ENCODE results near the gene TSTD1. TPM values are rescaled to one million over a fixed set of nuclear protein-coding genes. Genes with fewer than 3 reads are reported as not detected.

Gene TSTD1
- total RNA-seq, 1 experiment from 2014 or later: 20.1 TPM

DNA sequence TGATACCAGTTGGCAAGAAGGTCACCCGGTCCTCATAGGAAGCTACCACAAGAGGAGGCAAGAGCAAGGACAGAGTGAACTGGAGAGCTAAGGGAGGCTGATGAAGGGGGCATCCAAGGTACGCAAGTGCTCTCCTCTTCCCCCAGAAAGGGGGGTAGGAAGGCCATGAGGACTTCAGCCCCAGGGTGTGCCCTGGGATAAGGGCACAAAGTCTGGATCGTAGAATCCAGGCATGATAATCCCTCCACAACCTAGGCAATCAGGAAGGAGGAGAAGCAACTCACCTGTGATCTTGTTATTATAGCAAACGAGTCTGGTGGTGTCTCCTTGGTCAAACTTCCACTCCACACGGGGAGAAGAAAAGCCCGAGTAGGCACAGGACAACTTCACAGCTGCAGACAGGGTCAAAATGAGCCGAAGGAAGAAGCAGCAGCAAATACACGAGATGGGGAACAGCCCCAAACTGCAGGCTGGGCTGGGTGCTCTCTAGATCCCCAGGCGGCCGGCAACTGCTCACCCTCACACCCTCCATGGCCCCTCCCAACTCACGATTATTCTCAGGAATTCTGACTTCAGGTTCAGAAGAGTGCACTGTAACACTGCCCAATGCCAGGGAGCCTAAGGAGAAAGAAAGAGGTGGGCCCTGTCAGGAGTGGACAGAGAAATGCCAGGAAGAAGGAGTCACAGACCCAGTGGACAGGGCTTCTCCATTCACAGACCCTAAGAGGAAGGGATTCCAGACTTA lies 37.9 kb downstream of the TSTD1 start:
- no peaks in the 10 kb centered on the region; the same call in 1 of the 2 replicates for H3K36me3 ChIP-seq (ENCODE audit: control insufficient read depth, insufficient read depth, low read length)
- in situ Hi-C loops (cut with HindIII; ENCODE audit: low pct_unique_long_range_greater_than_20kb, low sequenced_read_pairs): no loop called here
- no peak overlapping the region for H3K27ac ChIP-seq (ENCODE audit: low read length)
- H3K9me3 ChIP-seq (ENCODE audit: control insufficient read depth, insufficient read depth, low read depth, low read length): no peaks in the 10 kb centered on the region
- POLR2A ChIA-PET: interaction anchor here (0.5 kb wide), 1 partner anchor 339 kb away, joined by 3 read pairs; no protein-coding TSS in a partner anchor
- intact Hi-C loops (cut with micrococcal nuclease; ENCODE audit: unreplicated experiment): no loop called here
- H3K27me3 ChIP-seq (ENCODE audit: control insufficient read depth, insufficient read depth, low read length): no peaks in the 10 kb centered on the region
- DNase-seq (ENCODE audit: low read depth, low spot score) (no peak), ATAC-seq (no peak)
- CTCF ChIA-PET: no interaction called here
- H3K4me3 ChIP-seq (ENCODE audit: low read depth in 2 of 2, low read length in 2 of 2): no peak overlapping the region
- H3K4me1 ChIP-seq (ENCODE audit: control insufficient read depth, insufficient read depth, low read length): no peaks in the 10 kb centered on the region
- no TSS peak for BruUV-seq (replicated peaks)
- no peak for TF ChIP-seq SIN3A (IDR thresholded peaks at IDR 0.05; ENCODE audit: borderline replicate concordance, insufficient read depth, low read depth, low read length)
- TF ChIP-seq POLR2AphosphoS5 (IDR thresholded peaks at IDR 0.05; ENCODE audit: low read depth, low read length): no peak
- TF ChIP-seq TCF7L2 (IDR thresholded peaks at IDR 0.05; ENCODE audit: low read depth, low read length): no peak
- TF ChIP-seq, protein P1, sequence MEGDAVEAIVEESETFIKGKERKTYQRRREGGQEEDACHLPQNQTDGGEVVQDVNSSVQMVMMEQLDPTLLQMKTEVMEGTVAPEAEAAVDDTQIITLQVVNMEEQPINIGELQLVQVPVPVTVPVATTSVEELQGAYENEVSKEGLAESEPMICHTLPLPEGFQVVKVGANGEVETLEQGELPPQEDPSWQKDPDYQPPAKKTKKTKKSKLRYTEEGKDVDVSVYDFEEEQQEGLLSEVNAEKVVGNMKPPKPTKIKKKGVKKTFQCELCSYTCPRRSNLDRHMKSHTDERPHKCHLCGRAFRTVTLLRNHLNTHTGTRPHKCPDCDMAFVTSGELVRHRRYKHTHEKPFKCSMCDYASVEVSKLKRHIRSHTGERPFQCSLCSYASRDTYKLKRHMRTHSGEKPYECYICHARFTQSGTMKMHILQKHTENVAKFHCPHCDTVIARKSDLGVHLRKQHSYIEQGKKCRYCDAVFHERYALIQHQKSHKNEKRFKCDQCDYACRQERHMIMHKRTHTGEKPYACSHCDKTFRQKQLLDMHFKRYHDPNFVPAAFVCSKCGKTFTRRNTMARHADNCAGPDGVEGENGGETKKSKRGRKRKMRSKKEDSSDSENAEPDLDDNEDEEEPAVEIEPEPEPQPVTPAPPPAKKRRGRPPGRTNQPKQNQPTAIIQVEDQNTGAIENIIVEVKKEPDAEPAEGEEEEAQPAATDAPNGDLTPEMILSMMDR (IDR thresholded peaks at IDR 0.05): no peak
- TF ChIP-seq, protein P2, sequence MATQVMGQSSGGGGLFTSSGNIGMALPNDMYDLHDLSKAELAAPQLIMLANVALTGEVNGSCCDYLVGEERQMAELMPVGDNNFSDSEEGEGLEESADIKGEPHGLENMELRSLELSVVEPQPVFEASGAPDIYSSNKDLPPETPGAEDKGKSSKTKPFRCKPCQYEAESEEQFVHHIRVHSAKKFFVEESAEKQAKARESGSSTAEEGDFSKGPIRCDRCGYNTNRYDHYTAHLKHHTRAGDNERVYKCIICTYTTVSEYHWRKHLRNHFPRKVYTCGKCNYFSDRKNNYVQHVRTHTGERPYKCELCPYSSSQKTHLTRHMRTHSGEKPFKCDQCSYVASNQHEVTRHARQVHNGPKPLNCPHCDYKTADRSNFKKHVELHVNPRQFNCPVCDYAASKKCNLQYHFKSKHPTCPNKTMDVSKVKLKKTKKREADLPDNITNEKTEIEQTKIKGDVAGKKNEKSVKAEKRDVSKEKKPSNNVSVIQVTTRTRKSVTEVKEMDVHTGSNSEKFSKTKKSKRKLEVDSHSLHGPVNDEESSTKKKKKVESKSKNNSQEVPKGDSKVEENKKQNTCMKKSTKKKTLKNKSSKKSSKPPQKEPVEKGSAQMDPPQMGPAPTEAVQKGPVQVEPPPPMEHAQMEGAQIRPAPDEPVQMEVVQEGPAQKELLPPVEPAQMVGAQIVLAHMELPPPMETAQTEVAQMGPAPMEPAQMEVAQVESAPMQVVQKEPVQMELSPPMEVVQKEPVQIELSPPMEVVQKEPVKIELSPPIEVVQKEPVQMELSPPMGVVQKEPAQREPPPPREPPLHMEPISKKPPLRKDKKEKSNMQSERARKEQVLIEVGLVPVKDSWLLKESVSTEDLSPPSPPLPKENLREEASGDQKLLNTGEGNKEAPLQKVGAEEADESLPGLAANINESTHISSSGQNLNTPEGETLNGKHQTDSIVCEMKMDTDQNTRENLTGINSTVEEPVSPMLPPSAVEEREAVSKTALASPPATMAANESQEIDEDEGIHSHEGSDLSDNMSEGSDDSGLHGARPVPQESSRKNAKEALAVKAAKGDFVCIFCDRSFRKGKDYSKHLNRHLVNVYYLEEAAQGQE (IDR thresholded peaks at IDR 0.05; ENCODE audit: insufficient read depth in 1 of 2, low read depth in 2 of 2, low read length in 1 of 2): no peak

DNA sequence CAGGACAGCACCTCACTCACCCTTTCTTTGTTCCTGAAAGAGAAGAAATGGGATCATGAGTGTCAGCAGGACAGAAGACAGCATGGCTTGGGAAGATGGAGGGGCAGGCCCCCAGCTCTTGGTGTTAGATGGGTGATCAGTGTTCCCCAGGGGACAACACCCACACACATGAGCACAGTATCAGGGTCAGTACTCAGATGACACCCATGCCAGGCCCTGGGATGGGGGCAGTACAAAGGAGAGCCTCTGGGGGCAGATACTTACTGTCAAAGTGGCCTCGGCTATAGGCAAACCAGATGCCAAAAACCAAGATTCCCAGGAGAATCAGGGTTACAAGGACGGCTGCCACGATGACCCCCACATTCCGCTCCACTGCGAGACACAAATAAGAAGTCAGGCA lies 39.4 kb downstream of the TSTD1 start:
- H3K4me3 ChIP-seq (ENCODE audit: low read depth in 2 of 2, low read length in 2 of 2): no peak overlapping the region
- TF ChIP-seq, protein P2 (IDR thresholded peaks at IDR 0.05; ENCODE audit: insufficient read depth in 1 of 2, low read depth in 2 of 2, low read length in 1 of 2): no peak
- TF ChIP-seq, protein P1 (IDR thresholded peaks at IDR 0.05): no peak
- TF ChIP-seq SIN3A (IDR thresholded peaks at IDR 0.05; ENCODE audit: borderline replicate concordance, insufficient read depth, low read depth, low read length) (no peak), POLR2AphosphoS5 (IDR thresholded peaks at IDR 0.05; ENCODE audit: low read depth, low read length) (no peak), TCF7L2 (IDR thresholded peaks at IDR 0.05; ENCODE audit: low read depth, low read length) (no peak)
- ChIA-PET CTCF (no interaction called here), POLR2A (no interaction called here)
- no peaks in the 10 kb centered on the region; the same call in 1 of the 2 replicates for H3K36me3 ChIP-seq (ENCODE audit: control insufficient read depth, insufficient read depth, low read length)
- ATAC-seq: no peak
- intact Hi-C loops (cut with micrococcal nuclease; ENCODE audit: unreplicated experiment) (no loop called here), in situ Hi-C loops (cut with HindIII; ENCODE audit: low pct_unique_long_range_greater_than_20kb, low sequenced_read_pairs) (no loop called here)
- H3K9me3 ChIP-seq (ENCODE audit: control insufficient read depth, insufficient read depth, low read depth, low read length): no peaks in the 10 kb centered on the region
- no TSS peak for BruUV-seq (replicated peaks)
- H3K4me1 ChIP-seq (ENCODE audit: control insufficient read depth, insufficient read depth, low read length): no peaks in the 10 kb centered on the region
- no peak overlapping the region for H3K27ac ChIP-seq (ENCODE audit: low read length)
- DNase-seq (ENCODE audit: low read depth, low spot score): no peak
- no peaks in the 10 kb centered on the region for H3K27me3 ChIP-seq (ENCODE audit: control insufficient read depth, insufficient read depth, low read length)
